NCI-H2196 (cell line): Measurements from ENCODE around the gene SLC38A4.

Experiments
- DNase-seq: peaks from one replicate; lab custom pipeline; 2025; ENCODE audit not compliant: unreplicated experiment; lab: John Stamatoyannopoulos, UW

Gene SLC38A4

GRCh38 chr12:46815809-46816208 lies 10.0 kb downstream of the SLC38A4 start:
- no peak for DNase-seq

DNA sequence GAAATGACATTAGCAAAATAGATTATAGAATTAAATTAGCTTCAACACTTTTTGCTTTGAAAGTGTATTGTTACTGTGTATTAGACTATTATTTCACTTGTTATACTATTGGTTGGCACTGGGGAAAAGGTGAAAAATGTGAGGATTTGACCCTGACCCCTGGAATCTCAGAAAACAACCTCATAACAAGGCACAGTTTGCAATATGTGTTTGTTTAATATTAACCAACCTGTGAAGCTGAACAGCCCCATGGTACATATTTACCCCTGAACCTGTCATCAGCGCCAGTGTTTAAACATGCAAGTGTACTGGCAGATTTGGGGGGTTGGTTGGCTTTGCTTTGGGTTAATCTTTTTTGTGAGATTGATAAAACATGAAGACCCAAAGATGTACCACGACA lies 11.7 kb downstream of the SLC38A4 start:
- DNase-seq, result no peak

DNA sequence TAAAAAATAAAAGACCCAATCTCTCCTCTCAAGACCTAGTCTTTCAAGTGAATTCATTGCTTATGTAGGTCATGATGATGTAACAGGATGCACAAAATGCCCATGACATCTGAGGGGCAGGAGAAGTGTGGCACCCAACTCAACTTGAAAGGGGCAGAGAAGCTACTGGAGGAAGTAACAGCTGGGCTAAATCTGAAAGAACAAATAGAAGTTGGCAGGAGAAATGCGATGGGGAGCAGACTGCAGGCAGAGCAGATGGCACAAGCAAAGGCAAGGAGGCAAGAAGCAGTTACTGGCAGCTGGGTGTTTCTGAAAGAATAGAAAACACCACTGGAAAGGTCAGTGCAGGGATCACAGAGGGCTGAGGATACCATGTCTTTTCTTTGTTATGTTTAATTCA lies 14.6 kb downstream of the SLC38A4 start:
- DNase-seq, result no peak

GRCh38 chr12:46808955-46809697 lies 16.7 kb downstream of the SLC38A4 start:
- no peak for DNase-seq

DNA sequence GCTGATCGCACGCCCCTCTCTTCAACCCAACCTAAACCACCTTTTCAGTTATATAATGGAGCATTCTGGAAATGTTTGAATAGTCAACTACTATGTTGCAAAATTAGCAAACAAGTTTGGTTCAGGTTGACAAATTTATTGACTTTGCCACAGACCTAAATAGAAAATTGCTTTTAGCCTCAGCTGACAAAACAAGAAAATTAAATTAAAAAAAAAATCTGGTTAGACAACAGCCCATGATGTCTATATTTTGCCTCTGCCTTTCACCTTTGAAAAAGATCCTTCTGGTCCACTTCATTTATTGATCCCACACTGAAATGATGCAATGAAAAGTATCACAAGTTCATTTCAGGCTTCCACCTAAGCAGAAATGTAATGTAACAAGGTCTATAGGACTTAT lies 17.5 kb downstream of the SLC38A4 start:
- no peak for DNase-seq

- DNase-seq, result no peak
These were observed 21.7 kb downstream of the SLC38A4 start for GRCh38 chr12:46804054-46804453.

GRCh38 chr12:46803517-46803916 lies 22.3 kb downstream of the SLC38A4 start:
- no peak for DNase-seq

DNA sequence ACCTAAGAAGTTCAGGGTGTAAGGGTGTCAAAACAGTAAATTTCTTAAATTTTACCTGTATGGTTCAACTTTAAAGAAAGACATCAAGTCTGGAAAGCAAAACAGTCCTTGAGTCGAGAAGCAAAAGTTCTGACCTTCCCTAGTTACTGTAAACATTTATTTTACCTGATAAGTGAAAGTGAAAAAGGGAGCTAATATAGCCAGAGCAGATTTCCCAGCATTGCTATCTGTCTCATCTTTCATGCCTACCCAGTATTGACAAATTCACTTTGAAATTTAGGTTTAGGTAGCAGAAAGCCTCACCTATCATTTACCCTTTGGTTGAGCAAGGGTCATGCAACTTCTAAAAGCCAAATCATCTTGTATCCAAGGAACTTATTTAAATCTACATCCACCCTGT lies 24.5 kb downstream of the SLC38A4 start:
- no peak for DNase-seq

GRCh38 chr12:46800160-46800559 lies 25.6 kb downstream of the SLC38A4 start:
- no peak for DNase-seq

DNA sequence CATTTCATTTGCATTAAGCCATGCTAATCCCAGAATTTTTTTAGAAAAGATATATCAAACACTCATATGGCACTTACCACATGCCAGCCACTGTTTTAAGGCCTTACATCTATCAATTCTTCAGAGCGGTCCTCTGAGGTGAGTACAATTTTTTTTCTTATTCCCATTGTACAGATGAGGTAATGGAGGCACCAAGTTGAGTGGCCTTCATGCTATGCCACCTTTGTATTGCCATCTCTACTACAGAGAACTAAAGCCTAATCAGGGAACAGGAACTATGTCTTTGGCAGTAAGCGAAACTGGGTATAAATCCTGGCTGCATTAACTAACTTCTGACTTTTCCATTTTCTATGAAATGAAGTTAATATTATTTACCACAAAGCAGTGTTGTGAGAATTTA lies 27.1 kb downstream of the SLC38A4 start:
- DNase-seq, result no peak

GRCh38 chr12:46798056-46798455 lies 27.7 kb downstream of the SLC38A4 start:
- DNase-seq, result no peak

GRCh38 chr12:46795988-46796387 lies 29.8 kb downstream of the SLC38A4 start:
- DNase-seq, result no peak

DNA sequence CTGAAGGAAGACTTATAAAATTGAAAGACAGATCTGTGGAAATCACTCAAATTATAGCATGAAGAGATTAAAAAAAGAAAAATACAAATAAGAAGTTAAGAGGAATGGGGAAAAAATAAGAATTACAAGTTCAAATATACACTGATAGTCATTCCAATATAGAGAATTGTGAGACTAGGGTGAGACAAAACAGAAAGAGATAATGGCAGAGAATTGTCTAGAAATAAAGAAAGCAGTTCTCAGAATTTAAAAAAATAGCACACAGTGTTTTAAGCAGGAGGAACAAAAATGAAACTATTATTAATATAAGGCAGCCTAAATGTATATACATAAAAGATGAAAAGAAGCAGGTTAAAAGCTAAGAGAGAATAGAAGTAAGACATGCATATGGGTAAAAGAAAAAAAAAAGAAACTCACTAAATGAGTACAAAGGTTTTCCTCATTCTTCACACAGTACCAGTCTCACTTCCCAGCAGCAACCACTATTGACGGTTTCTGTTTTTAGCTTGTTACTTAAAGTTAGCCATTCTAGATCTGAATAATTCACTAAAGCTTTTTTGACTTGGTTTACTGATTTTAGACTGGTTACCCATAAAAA lies 31.1 kb downstream of the SLC38A4 start:
- DNase-seq, result no peak

GRCh38 chr12:46792925-46793324 lies 32.9 kb downstream of the SLC38A4 start:
- DNase-seq, result no peak

- DNase-seq, result no peak
These were observed 35.7 kb downstream of the SLC38A4 start for GRCh38 chr12:46790066-46790465.

GRCh38 chr12:46788072-46788887 lies 37.5 kb downstream of the SLC38A4 start:
- DNase-seq, result no peak

DNA sequence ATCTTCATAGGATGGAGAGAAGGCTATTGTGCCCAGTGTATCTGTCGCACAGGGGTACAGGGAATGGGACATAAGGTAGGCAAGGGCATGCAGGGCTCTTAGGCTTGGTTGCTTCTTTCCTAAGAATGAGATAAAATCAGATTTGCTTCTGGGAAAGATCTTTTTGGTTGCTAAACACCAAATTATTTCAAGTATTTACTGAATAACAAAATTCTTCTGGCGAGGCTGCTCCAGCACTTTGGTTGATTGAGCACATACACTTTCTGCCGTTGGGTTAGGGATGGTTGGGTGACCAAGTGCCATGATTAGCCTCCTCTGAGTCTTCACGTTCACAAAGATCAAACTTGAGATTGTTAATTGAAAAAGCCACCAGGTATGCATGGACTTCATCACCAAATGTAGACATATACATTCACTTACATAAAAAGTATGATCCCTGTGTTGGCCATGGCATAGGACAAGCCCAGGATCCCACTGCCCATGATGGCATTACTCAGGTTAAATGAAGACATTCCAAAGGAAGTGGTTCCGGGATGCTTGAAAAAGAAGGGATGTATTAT lies 38.2 kb downstream of the SLC38A4 start:
- DNase-seq, result no peak

GRCh38 chr12:46786774-46787173 lies 39.0 kb downstream of the SLC38A4 start:
- DNase-seq, result no peak

GRCh38 chr12:46785382-46785781 lies 40.4 kb downstream of the SLC38A4 start:
- no peak for DNase-seq

- no peak for DNase-seq
These were observed 41.9 kb downstream of the SLC38A4 start for GRCh38 chr12:46783871-46784270.

DNA sequence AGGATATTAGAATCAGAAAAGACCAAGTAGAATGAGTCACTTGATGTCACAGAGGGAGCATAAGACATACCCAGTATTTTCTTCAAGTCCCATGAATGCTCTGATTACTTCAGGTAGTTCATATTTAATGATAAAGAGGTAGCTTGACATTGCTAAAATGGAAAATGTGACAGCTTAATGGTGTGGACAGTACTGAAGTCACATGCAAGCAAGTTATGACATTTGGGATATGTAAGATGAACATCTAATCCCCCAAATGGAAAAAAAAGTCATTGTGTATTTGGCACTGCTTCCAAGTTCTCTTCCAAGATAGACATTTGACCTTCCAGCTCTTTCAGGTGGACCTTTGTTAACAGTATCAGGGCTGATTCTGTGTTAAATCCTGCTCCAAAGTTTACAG lies 45.9 kb downstream of the SLC38A4 start:
- no peak for DNase-seq

DNA sequence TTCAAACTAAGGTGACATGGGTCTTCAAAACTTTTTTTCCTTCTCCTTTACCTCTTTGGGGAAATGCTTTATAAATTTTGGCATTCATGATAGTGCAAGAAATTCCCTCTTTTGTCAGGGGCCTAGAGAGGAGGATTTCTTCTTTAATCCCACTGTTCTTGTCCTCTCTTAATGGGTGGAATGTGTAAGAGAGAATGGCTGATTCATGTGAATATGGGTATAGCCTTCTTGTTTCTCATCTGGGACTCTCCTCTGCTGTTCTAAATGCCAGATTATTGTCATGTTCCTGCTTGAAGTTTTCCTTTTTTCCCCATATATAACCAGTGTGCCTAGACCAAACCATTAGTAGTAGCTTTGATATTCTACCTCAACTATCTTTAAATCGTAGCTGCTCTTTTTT lies 46.7 kb downstream of the SLC38A4 start:
- no peak for DNase-seq
